Measurements from ENCODE around the gene RFT1. TPM values are rescaled to one million over a fixed set of nuclear protein-coding genes. Genes with fewer than 3 reads are reported as not detected.

The RFT1 gene
- polyA plus RNA-seq, 1 donor (not counting 4 experiments of a cell fraction or from before 2014, with no cell fraction given), result 34.4 TPM

- Histone ChIP-seq H3K9ac (ENCODE audit: control insufficient read depth, extremely low read depth, insufficient read depth, low read length) (no peak overlapping the region), H3K4me1 (ENCODE audit: control insufficient read depth, extremely low read depth, insufficient read depth, low read length) (no peaks in the 10 kb centered on the region), H3K27ac (ENCODE audit: control insufficient read depth, insufficient read depth, low read length) (no peak overlapping the region), H3K79me2 (ENCODE audit: control insufficient read depth, insufficient read depth, low read length) (no peaks in the 10 kb centered on the region), H3K36me3 (ENCODE audit: control insufficient read depth in 2 of 2, extremely low read depth in 1 of 2, insufficient read depth in 2 of 2, low read length in 2 of 2) (peaks cover 32 to 48% of the 10 kb centered on the region in 2 experiments), H3K4me2 (ENCODE audit: control insufficient read depth, extremely low read depth, insufficient read depth, low read depth, low read length) (no peak overlapping the region), H3K27me3 (ENCODE audit: control insufficient read depth, extremely low read depth, insufficient read depth, low read length) (no peaks in the 10 kb centered on the region), H3K4me3 (ENCODE audit: control insufficient read depth in 2 of 3, extremely low read depth in 1 of 3, insufficient read depth in 2 of 3, low read depth in 1 of 3, low read length in 3 of 3) (no peak overlapping the region), H3K9me3 (ENCODE audit: control insufficient read depth, low read depth, low read length) (no peaks in the 10 kb centered on the region), H3K9me1 (ENCODE audit: control insufficient read depth, extremely low read depth, insufficient read depth, low read length) (no peaks in the 10 kb centered on the region), H4K20me1 (ENCODE audit: control insufficient read depth, extremely low read depth, insufficient read depth, low read length) (no peaks in the 10 kb centered on the region), H2AFZ (ENCODE audit: control insufficient read depth, low read length) (no peak overlapping the region)
- no peak for TF ChIP-seq CTCF (optimal IDR thresholded peaks at IDR 0.05 in 1 of 3, IDR thresholded peaks at IDR 0.05 in 1 of 3, conservative IDR thresholded peaks at IDR 0.05 in 1 of 3; ENCODE audit: extremely low read depth in 1 of 3, insufficient read depth in 2 of 3, low read length in 3 of 3)
- no peak for TF ChIP-seq EZH2 (IDR thresholded peaks at IDR 0.05; ENCODE audit: low read length)
- FAIRE-seq, result no peak
- dilution Hi-C loops (cut with MboI; ENCODE audit: extremely low pct_ligation_motif_present, low sequenced_read_pairs), result no loop called here
- no peak for DNase-seq (ENCODE audit: low read depth, low spot score)
Measured at GRCh38 chr3:53122255-53122932, 7.8 kb downstream of the RFT1 start.

GRCh38 chr3:53120336-53120735 is 9.9 kb downstream of the RFT1 start:
- Histone ChIP-seq H2AFZ (ENCODE audit: control insufficient read depth, low read length) (no peak overlapping the region), H3K27ac (ENCODE audit: control insufficient read depth, insufficient read depth, low read length) (no peak overlapping the region), H3K36me3 (ENCODE audit: control insufficient read depth in 2 of 2, extremely low read depth in 1 of 2, insufficient read depth in 2 of 2, low read length in 2 of 2) (peaks cover 36 to 49% of the 10 kb centered on the region in 2 experiments), H3K4me3 (ENCODE audit: control insufficient read depth in 2 of 3, extremely low read depth in 1 of 3, insufficient read depth in 2 of 3, low read depth in 1 of 3, low read length in 3 of 3) (no peak overlapping the region), H3K79me2 (ENCODE audit: control insufficient read depth, insufficient read depth, low read length) (no peaks in the 10 kb centered on the region), H3K27me3 (ENCODE audit: control insufficient read depth, extremely low read depth, insufficient read depth, low read length) (no peaks in the 10 kb centered on the region), H4K20me1 (ENCODE audit: control insufficient read depth, extremely low read depth, insufficient read depth, low read length) (no peaks in the 10 kb centered on the region), H3K9me3 (ENCODE audit: control insufficient read depth, low read depth, low read length) (no peaks in the 10 kb centered on the region), H3K9me1 (ENCODE audit: control insufficient read depth, extremely low read depth, insufficient read depth, low read length) (no peaks in the 10 kb centered on the region), H3K4me1 (ENCODE audit: control insufficient read depth, extremely low read depth, insufficient read depth, low read length) (peaks cover 1% of the 10 kb centered on the region), H3K4me2 (ENCODE audit: control insufficient read depth, extremely low read depth, insufficient read depth, low read depth, low read length) (no peak overlapping the region), H3K9ac (ENCODE audit: control insufficient read depth, extremely low read depth, insufficient read depth, low read length) (no peak overlapping the region)
- no peak for TF ChIP-seq CTCF (optimal IDR thresholded peaks at IDR 0.05 in 1 of 3, IDR thresholded peaks at IDR 0.05 in 1 of 3, conservative IDR thresholded peaks at IDR 0.05 in 1 of 3; ENCODE audit: extremely low read depth in 1 of 3, insufficient read depth in 2 of 3, low read length in 3 of 3)
- no peak for TF ChIP-seq EZH2 (IDR thresholded peaks at IDR 0.05; ENCODE audit: low read length)
- no peak for FAIRE-seq
- no peak for DNase-seq (ENCODE audit: low read depth, low spot score)
- dilution Hi-C loops (cut with MboI; ENCODE audit: extremely low pct_ligation_motif_present, low sequenced_read_pairs), result no loop called here

All from keratinocyte (primary cell).